PC-9 (cell line): Measurements from ENCODE around the gene PIEZO2. TPM values are rescaled to one million over a fixed set of nuclear protein-coding genes. Genes with fewer than 3 reads are reported as not detected.
"Not testable (repeated sequence)": the region's sequence is repeated elsewhere in the genome, so short reads cannot be mapped to it uniquely, and the experiment has no call there.

ENCODE experiments used
- BruUV-seq: library from RNA; stranded (reverse); fragments of 400-500 nt; replicated peaks from 2 replicates; lab custom pipeline; 2021; lab: Mats Ljungman, UMichigan
- CTCF ChIA-PET: fragments of 300-600 bp; sonication (Branson Sonifier 250); formaldehyde crosslinking; loops from one replicate; lab custom pipeline; 2022; ENCODE audit warnings: antibody characterized with exemption; lab: Charles Lee
- POLR2A ChIA-PET: fragments of 300-600 bp; sonication (Branson Sonifier 250); formaldehyde crosslinking; loops from one replicate; lab custom pipeline; 2022; ENCODE audit warnings: antibody characterized with exemption; ENCODE audit not compliant: unreplicated experiment; lab: Charles Lee
- DNase-seq, 2 experiments: peaks; one replicate each; pipeline versions ENCODE4 v3.0.0 to v3.0.0-alpha.2; 2015 to 2022; ENCODE audit warnings: mixed read lengths in 1 of 2
- H2AFZ ChIP-seq: fragments of 200-600 bp; sonication (generic); 2 replicates; pipeline ENCODE4 v1.8.1; 2017; ENCODE audit warnings: antibody characterized with exemption
- H3F3A ChIP-seq: fragments of 200-600 bp; sonication (generic); 2 replicates; pipeline ENCODE4 v1.8.1; 2017; ENCODE audit warnings: antibody characterized with exemption, mild to moderate bottlenecking, low read depth; ENCODE audit not compliant: insufficient read depth
- H3K27ac ChIP-seq: fragments of 200-600 bp; sonication (generic); 2 replicates; pipeline ENCODE4 v1.6.1; 2016; ENCODE audit warnings: mixed run types
- H3K27me3 ChIP-seq: fragments of 200-600 bp; sonication (generic); 2 replicates; pipeline ENCODE4 v1.6.1; 2016; ENCODE audit warnings: low read depth, mixed run types; ENCODE audit not compliant: insufficient read depth
- H3K36me3 ChIP-seq: fragments of 200-600 bp; sonication (generic); 2 replicates; pipeline ENCODE4 v1.6.1; 2016; ENCODE audit warnings: low read depth, mixed run types
- H3K4me1 ChIP-seq: fragments of 200-600 bp; sonication (generic); replicated peaks from 2 replicates; pipeline ENCODE4 v1.6.1; 2016; ENCODE audit warnings: mixed run types; ENCODE audit not compliant: insufficient read depth
- H3K4me2 ChIP-seq: fragments of 200-600 bp; sonication (generic); 2 replicates; pipeline ENCODE4 v1.6.1; 2017; ENCODE audit warnings: mixed run types
- H3K4me3 ChIP-seq: fragments of 200-600 bp; sonication (generic); 2 replicates; pipeline ENCODE4 v1.6.1; 2016; ENCODE audit warnings: mixed run types
- H3K79me2 ChIP-seq: fragments of 200-600 bp; sonication (generic); 2 replicates; pipeline ENCODE4 v1.6.1; 2017; ENCODE audit warnings: low read depth, mixed run types
- H3K9me2 ChIP-seq: fragments of 200-600 bp; sonication (generic); 2 replicates; pipeline ENCODE4 v1.8.1; 2017; ENCODE audit warnings: mild to moderate bottlenecking; ENCODE audit not compliant: insufficient read depth
- H3K9me3 ChIP-seq: fragments of 200-600 bp; sonication (generic); 2 replicates; pipeline ENCODE4 v1.8.1; 2016; ENCODE audit warnings: low read depth; ENCODE audit not compliant: insufficient read depth
- H4K20me1 ChIP-seq: fragments of 200-600 bp; sonication (generic); 2 replicates; pipeline ENCODE4 v1.8.1; 2017; ENCODE audit not compliant: insufficient read depth
- CTCF ChIP-seq: fragments of 200-600 bp; sonication (generic); conservative IDR thresholded peaks from 2 replicates; pipeline ENCODE4 v1.6.1; 2017; ENCODE audit warnings: mixed run types, antibody characterized with exemption, mild to moderate bottlenecking, moderate library complexity
- EZH2 ChIP-seq: fragments of 200-600 bp; sonication (generic); IDR thresholded peaks from 2 replicates; pipeline ENCODE4 v1.8.0; 2017; ENCODE audit warnings: antibody characterized with exemption, low read depth
- intact Hi-C: fragments of 100-400 bp; cut with micrococcal nuclease; formaldehyde crosslinking; loops from one replicate; pipeline ENCODE4 v1.10.0; 2022; ENCODE audit not compliant: unreplicated experiment
- total RNA-seq: library from RNA; stranded (reverse); gene quantifications from 2 replicates; pipeline ENCODE4 v1.2.3, GENCODE V29; 2021

Gene PIEZO2
- total RNA-seq, 1 experiment from 2014 or later, result not detected

- TF ChIP-seq EZH2 (no peak), CTCF (no peak)
- H3K79me2 ChIP-seq, result no peaks in the 10 kb centered on the region
- no peak for DNase-seq
- no peak overlapping the region for H3K4me3 ChIP-seq
- H3F3A ChIP-seq, result no peaks in the 10 kb centered on the region
- BruUV-seq, result no TSS peak
- ChIA-PET POLR2A (interaction anchor here (0.7 kb wide), 1 partner anchor 716 kb away, joined by 4 read pairs; no protein-coding TSS in a partner anchor), CTCF (no interaction called here)
- peaks cover 43% of the 10 kb centered on the region for H3K27me3 ChIP-seq
- no peak overlapping the region for H3K4me2 ChIP-seq
- no peak overlapping the region for H2AFZ ChIP-seq
- intact Hi-C loops, result no loop called here
- no peaks in the 10 kb centered on the region for H3K9me2 ChIP-seq
- H3K9me3 ChIP-seq, result no peaks in the 10 kb centered on the region
- H3K27ac ChIP-seq, result no peak overlapping the region
- H3K4me1 ChIP-seq, result no peaks in the 10 kb centered on the region
- H3K36me3 ChIP-seq, result no peaks in the 10 kb centered on the region
- H4K20me1 ChIP-seq, result no peaks in the 10 kb centered on the region
These were observed 13.1 kb downstream of the PIEZO2 start for GRCh38 chr18:11136241-11136640.

GRCh38 chr18:11134940-11135339, 14.4 kb downstream of the PIEZO2 start:
- Histone ChIP-seq H3F3A (no peaks in the 10 kb centered on the region), H3K27ac (no peak overlapping the region), H3K36me3 (no peaks in the 10 kb centered on the region), H3K27me3 (peaks cover 36% of the 10 kb centered on the region), H3K4me2 (no peak overlapping the region), H3K9me2 (no peaks in the 10 kb centered on the region), H3K79me2 (no peaks in the 10 kb centered on the region), H3K4me3 (no peak overlapping the region), H3K4me1 (no peaks in the 10 kb centered on the region), H3K9me3 (no peaks in the 10 kb centered on the region), H2AFZ (no peak overlapping the region), H4K20me1 (no peaks in the 10 kb centered on the region)
- intact Hi-C loops, result no loop called here
- POLR2A ChIA-PET, result no interaction called here
- no TSS peak for BruUV-seq
- TF ChIP-seq CTCF, result no peak
- no peak for TF ChIP-seq EZH2
- DNase-seq, result no peak
- CTCF ChIA-PET, result no interaction called here

- POLR2A ChIA-PET, H3K9me3 ChIP-seq, H3K9me2 ChIP-seq, H3K36me3 ChIP-seq, H3K79me2 ChIP-seq, intact Hi-C loops, H3F3A ChIP-seq, H2AFZ ChIP-seq, H4K20me1 ChIP-seq, CTCF ChIA-PET, DNase-seq, H3K4me3 ChIP-seq, H3K27ac ChIP-seq, BruUV-seq, H3K4me2 ChIP-seq, H3K4me1 ChIP-seq: not testable (repeated sequence)
- peaks cover 16% of the 10 kb centered on the region for H3K27me3 ChIP-seq
These were observed 20.3 kb downstream of the PIEZO2 start for GRCh38 chr18:11129059-11129458.
